H54 (cell line): ENCODE data around the gene RAB15.
"Not testable (repeated sequence)": the region's sequence is repeated elsewhere in the genome, so short reads cannot be mapped to it uniquely, and the experiment has no call there.

ENCODE experiments used
- DNase-seq: peaks from one replicate; pipeline ENCODE4 v3.0.0; 2011; ENCODE audit warnings: low spot score, mixed read lengths; ENCODE audit not compliant: insufficient read length
- FAIRE-seq: peaks from 3 replicates; lab custom pipeline; 2011; peaks lifted over from hg19 to GRCh38; lab: Jason Lieb, UNC
- POLR2A ChIP-seq: IDR thresholded peaks from 2 replicates; pipeline ENCODE4 v1.6.1; 2011; ENCODE audit warnings: low read depth, mild to moderate bottlenecking, low read length

Gene RAB15

DNA sequence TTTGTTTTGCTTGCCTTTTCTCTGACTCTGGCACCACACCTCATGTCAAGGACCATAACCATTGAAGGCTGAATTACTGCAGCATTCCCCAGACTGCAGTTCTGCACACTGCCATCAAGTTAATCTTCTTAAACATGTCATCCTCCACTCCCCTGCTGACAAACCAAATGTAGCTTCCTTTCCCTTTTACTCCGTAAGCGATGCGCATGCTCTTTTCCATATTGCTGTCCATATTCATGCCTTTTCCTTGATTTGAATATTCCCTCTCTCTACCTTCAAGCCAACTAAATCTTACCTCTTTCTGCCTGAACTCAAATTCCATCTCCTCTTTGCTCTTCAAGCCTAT, 43.1 kb downstream of the RAB15 start:
- no peak for FAIRE-seq
- no peak for TF ChIP-seq POLR2A

DNA sequence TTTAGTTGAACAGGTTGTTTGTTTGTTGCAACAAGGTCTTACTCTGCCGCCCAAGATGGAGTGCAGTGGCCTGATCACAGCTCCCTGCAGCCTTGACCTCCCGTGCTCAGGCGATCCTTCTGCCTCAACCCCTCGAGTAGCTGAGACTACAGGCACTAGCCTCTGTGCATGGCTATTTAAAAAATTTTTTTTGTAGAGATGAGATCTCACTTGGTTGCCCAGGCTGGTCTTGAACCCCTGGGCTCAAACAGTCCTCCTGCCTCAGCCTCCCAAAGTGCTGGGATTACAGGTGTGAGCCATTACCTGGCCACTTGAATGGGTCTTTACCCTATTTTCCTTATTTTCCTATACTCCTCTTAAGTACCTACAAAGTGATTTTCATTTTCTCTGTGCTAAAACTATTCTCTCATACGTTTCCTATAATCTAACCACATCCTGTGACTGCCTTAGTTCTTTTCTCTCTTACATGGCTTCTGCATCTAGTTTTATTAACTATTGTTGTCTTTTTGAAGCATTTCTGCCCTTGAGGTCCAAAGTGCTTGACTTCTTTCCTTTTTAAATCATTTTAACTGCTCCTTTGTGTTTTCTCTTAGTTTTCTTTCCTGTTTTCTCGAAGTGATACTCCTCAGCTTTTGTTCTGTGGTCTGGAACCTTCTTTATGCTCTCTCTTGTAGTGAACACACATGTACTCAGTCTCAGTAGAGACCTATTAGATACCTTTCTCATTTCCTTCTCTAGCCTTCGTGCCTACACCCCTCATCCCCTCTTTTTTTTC, 43.7 kb downstream of the RAB15 start:
- FAIRE-seq (no peak), DNase-seq (no peak)
- TF ChIP-seq POLR2A: no peak

More for the DNA sequence above, 43.1 kb downstream of the RAB15 start:
- no peak for DNase-seq

GRCh38 chr14:64927031-64927430, 45.1 kb downstream of the RAB15 start:
- DNase-seq: no peak
- no peak for FAIRE-seq
- no peak for TF ChIP-seq POLR2A

DNA sequence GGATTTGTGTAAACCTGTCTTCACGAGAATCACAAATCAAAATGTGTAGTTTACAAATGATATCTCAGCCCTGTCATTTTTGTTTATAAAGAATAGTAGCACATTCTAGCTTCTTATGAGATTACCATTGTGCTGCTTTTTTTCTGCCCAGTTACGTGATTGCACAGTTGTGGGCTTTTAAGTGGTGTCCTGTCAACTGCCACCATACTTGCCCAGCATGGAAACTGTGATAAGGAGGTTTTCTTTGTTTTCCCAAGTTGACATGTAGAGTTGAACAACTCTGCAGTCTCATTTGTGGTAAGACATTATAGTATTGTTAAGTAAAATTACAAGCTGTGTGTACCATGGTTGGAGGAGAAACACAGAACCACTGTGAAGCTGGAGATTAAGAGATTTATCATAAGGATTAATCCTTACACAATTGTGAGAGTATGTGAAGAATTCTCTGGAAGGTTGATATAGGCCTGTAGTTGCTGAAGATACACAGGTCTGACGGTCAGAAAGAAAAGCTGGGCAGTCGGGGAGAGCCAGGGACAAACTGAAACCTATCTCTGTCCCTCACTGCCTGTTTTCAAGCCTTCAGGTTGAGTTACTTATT, 45.6 kb downstream of the RAB15 start:
- DNase-seq (no peak), FAIRE-seq (no peak)
- no peak for TF ChIP-seq POLR2A

GRCh38 chr14:64923015-64923414, 49.1 kb downstream of the RAB15 start:
- no peak for FAIRE-seq
- no peak for DNase-seq
- no peak for TF ChIP-seq POLR2A

GRCh38 chr14:64920465-64920864, 51.7 kb downstream of the RAB15 start:
- FAIRE-seq (no peak), DNase-seq (no peak)
- TF ChIP-seq POLR2A: no peak

GRCh38 chr14:64919618-64920017, 52.5 kb downstream of the RAB15 start:
- FAIRE-seq (no peak), DNase-seq (no peak)
- no peak for TF ChIP-seq POLR2A

DNA sequence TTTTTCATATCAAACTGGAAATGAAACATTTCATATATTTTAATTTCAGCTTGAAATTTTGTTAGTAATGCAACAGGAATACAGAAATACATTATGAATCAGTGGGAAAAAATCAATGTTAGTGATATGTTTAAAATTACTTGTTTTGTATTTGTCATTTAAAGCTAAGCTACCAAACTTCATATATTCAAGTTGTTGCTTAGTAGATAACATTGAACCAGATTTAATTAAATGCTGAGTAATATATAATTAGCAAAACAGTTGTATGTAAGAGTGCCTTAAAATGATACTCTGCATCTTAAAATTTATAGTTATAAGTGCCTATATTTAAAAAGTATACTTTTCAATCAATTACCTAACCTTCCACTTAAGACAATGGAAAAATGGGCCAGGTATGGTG, 52.9 kb downstream of the RAB15 start:
- no peak for DNase-seq
- FAIRE-seq: no peak
- no peak for TF ChIP-seq POLR2A

DNA sequence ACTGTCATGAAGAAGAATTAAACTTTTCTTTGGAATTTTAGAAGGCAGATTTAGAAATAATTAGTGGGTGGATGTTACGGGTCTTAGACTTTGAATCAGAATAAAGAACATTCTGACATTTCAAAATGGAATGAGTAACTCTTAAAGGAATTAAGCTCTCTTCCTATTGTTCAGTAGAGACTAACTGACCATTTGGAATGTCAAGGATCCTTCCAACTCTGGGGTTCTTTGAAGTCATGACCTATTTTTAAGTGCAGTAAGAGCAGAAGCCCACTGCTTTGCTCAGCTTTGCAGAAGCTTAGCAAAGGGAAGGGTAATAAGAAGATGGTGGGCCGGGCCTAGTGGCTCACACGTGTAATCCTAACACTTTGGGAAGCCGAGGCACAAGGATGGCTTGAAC, 53.9 kb downstream of the RAB15 start:
- no peak for TF ChIP-seq POLR2A
- no peak for DNase-seq
- FAIRE-seq: no peak

- TF ChIP-seq POLR2A: no peak
- FAIRE-seq (peak; percentile 33), DNase-seq (no peak)
Observed at GRCh38 chr14:64915797-64916196, 56.3 kb downstream of the RAB15 start.

DNA sequence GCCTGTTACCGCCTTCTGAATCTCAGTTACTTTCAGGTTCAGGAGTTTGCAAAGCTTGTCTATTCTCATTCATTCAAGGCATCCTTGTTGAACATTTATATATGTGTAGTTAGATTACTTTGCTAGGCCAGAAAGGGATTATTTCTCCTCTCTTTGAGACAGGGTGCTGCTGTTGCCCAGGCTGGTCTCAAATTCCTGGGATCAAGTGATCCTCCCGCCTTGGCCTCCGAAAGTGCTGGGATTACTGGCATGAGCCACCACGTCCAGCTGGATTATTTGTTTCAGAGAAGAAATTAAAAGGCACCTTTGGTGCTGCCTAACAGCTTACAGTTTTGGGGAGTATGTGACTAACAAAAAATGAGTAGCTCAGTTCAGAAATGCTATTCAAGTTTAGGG, 57.1 kb downstream of the RAB15 start:
- TF ChIP-seq POLR2A: no peak
- peak; percentile 11 for FAIRE-seq

DNA sequence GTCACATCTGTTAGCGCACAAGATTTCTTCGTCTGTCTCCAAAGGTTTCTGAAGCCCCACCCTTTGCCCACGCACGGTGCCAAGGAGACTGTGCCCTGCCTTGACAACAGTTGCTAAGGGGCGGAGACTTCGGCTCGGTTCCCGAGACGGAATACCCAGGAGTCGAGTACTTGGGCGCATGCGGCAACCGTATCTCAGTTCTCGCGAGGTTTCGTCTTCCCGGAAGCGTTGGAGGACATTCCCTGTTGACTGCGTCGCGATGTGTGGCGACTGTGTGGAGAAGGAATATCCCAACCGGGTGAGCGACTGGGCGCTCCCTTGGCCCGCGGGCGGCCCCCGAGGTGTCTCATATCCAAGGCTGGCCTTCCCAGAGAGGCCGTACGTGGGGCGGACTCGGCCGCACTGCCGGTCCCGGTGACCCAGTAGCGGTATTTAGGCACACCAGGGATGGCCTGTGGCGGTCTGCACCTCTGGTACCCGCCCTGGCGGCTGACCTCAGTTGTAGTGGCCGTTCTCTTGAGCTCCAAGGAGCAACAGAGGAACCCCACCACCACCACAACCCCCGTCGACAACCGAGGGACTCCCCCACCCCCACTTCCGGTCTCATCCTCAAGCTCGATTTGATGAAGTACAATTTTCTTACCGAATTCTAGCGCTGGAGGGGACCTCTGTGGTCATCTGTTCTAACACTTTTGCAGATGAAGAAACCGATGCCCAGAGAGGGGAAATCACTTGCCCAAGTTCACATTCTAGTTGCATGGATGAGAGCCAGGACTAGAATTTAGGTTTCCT, 57.7 kb downstream of the RAB15 start, which contains the start of gene CHURC1:
Gene CHURC1, plus strand, starts transcription at position 219 of the 792 bp plus-strand sequence. Its CDS starts 41 bp downstream, at position 260.
- peak; percentile 71 for TF ChIP-seq POLR2A
- peak; percentile 100 for FAIRE-seq
- DNase-seq: peak; percentile 90

More for the DNA sequence above, 57.1 kb downstream of the RAB15 start:
- no peak for DNase-seq

DNA sequence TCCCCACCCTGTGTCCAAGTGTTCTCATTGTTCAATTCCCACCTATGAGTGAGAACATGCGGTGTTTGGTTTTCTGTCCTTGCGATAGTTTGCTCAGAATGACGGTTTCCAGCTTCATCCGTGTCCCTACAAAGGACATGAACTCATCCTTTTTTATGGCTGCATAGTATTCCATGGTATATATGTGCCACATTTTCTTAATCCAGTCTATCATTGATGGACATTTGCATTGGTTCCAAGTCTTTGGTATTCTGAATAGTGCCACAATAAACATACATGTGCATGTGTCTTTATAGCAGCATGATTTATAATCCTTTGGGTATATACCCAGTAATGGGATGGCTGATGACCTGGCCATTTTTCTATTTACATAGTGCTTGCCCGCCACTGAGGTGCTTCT, 58.7 kb downstream of the RAB15 start:
- FAIRE-seq, DNase-seq: not testable (repeated sequence)

- FAIRE-seq (no peak), DNase-seq (no peak)
Observed at GRCh38 chr14:64912261-64912660, 59.9 kb downstream of the RAB15 start.

More at GRCh38 chr14:64912261-64912660, 59.9 kb downstream of the RAB15 start:
- no peak for TF ChIP-seq POLR2A
